Mucosa of stomach (tissue), 1 donor: Measurements from ENCODE around the gene NUDT6.
"Not testable (repeated sequence)": the region's sequence is repeated elsewhere in the genome, so short reads cannot be mapped to it uniquely, and the experiment has no call there.

ENCODE experiments used
- H3K27me3 ChIP-seq: one replicate; pipeline ENCODE4 v1.7.0; 2013; ENCODE audit warnings: mild to moderate bottlenecking, low read length; ENCODE audit not compliant: control insufficient read depth, insufficient read depth
- H3K36me3 ChIP-seq: one replicate; pipeline ENCODE4 v1.7.0; 2013; ENCODE audit warnings: low read length; ENCODE audit not compliant: control insufficient read depth, insufficient read depth
- H3K4me1 ChIP-seq: one replicate; pipeline ENCODE4 v1.7.0; 2013; ENCODE audit warnings: mild to moderate bottlenecking, low read length; ENCODE audit not compliant: control insufficient read depth, insufficient read depth
- H3K4me3 ChIP-seq: one replicate; pipeline ENCODE4 v1.7.0; 2013; ENCODE audit warnings: low read length
- H3K9ac ChIP-seq: one replicate; pipeline ENCODE4 v1.7.0; 2013; ENCODE audit warnings: mild to moderate bottlenecking, low read length, moderate library complexity
- H3K9me3 ChIP-seq: one replicate; pipeline ENCODE4 v1.7.0; 2013; ENCODE audit warnings: mild to moderate bottlenecking, low read length, moderate library complexity; ENCODE audit not compliant: control insufficient read depth
- donor health status: Pancreatic carcinoma.

The NUDT6 gene

GRCh38 chr4:122861172-122861943 is 61.0 kb downstream of the NUDT6 start:
- Histone ChIP-seq H3K27me3 (no peaks in the 10 kb centered on the region), H3K9ac (no peak overlapping the region), H3K4me1 (no peaks in the 10 kb centered on the region), H3K36me3 (no peaks in the 10 kb centered on the region), H3K4me3 (no peak overlapping the region), H3K9me3 (no peaks in the 10 kb centered on the region)

GRCh38 chr4:122858705-122859104 is 63.7 kb downstream of the NUDT6 start:
- no peaks in the 10 kb centered on the region for H3K9me3 ChIP-seq
- no peaks in the 10 kb centered on the region for H3K4me1 ChIP-seq
- H3K27me3 ChIP-seq = no peaks in the 10 kb centered on the region
- no peak overlapping the region for H3K9ac ChIP-seq
- no peak overlapping the region for H3K4me3 ChIP-seq
- H3K36me3 ChIP-seq = no peaks in the 10 kb centered on the region

GRCh38 chr4:122857160-122857559 is 65.2 kb downstream of the NUDT6 start:
- Histone ChIP-seq H3K4me3 (no peak overlapping the region), H3K4me1 (no peaks in the 10 kb centered on the region), H3K9me3 (no peaks in the 10 kb centered on the region)

GRCh38 chr4:122855353-122855890 is 67.0 kb downstream of the NUDT6 start:
- Histone ChIP-seq H3K4me3 (no peak overlapping the region), H3K4me1 (no peaks in the 10 kb centered on the region), H3K9me3 (no peaks in the 10 kb centered on the region), H3K27me3 (no peaks in the 10 kb centered on the region), H3K9ac (no peak overlapping the region), H3K36me3 (no peaks in the 10 kb centered on the region)

More at GRCh38 chr4:122857160-122857559, 65.2 kb downstream of the NUDT6 start:
- H3K9ac ChIP-seq = no peak overlapping the region
- H3K36me3 ChIP-seq = no peaks in the 10 kb centered on the region
- no peaks in the 10 kb centered on the region for H3K27me3 ChIP-seq

- no peaks in the 10 kb centered on the region for H3K9me3 ChIP-seq
- no peaks in the 10 kb centered on the region for H3K27me3 ChIP-seq
- H3K4me1 ChIP-seq = no peaks in the 10 kb centered on the region
- H3K4me3 ChIP-seq = no peak overlapping the region
- no peak overlapping the region for H3K9ac ChIP-seq
- no peaks in the 10 kb centered on the region for H3K36me3 ChIP-seq
Observed at GRCh38 chr4:122854447-122855352, 67.7 kb downstream of the NUDT6 start.

- Histone ChIP-seq H3K27me3 (no peaks in the 10 kb centered on the region), H3K4me3 (no peak overlapping the region), H3K9ac (no peak overlapping the region), H3K36me3 (no peaks in the 10 kb centered on the region), H3K4me1 (no peaks in the 10 kb centered on the region), H3K9me3 (no peaks in the 10 kb centered on the region)
Observed at GRCh38 chr4:122851568-122851967, 70.8 kb downstream of the NUDT6 start.

- not testable (repeated sequence) for H3K36me3 ChIP-seq, H3K27me3 ChIP-seq, H3K9ac ChIP-seq, H3K4me1 ChIP-seq, H3K9me3 ChIP-seq, H3K4me3 ChIP-seq
Observed at GRCh38 chr4:122849789-122850188, 72.6 kb downstream of the NUDT6 start.

- Histone ChIP-seq H3K27me3 (no peaks in the 10 kb centered on the region), H3K4me3 (no peak overlapping the region), H3K4me1 (no peaks in the 10 kb centered on the region), H3K9ac (no peak overlapping the region), H3K9me3 (no peaks in the 10 kb centered on the region), H3K36me3 (no peaks in the 10 kb centered on the region)
Observed at GRCh38 chr4:122847931-122848330, 74.5 kb downstream of the NUDT6 start.

- Histone ChIP-seq H3K4me3 (no peak overlapping the region), H3K9me3 (no peaks in the 10 kb centered on the region), H3K36me3 (no peaks in the 10 kb centered on the region), H3K4me1 (no peaks in the 10 kb centered on the region), H3K27me3 (no peaks in the 10 kb centered on the region), H3K9ac (no peak overlapping the region)
Observed at GRCh38 chr4:122845760-122846159, 76.6 kb downstream of the NUDT6 start.

- Histone ChIP-seq H3K27me3 (no peaks in the 10 kb centered on the region), H3K4me1 (no peaks in the 10 kb centered on the region), H3K4me3 (no peak overlapping the region), H3K36me3 (no peaks in the 10 kb centered on the region), H3K9me3 (no peaks in the 10 kb centered on the region), H3K9ac (no peak overlapping the region)
Observed at GRCh38 chr4:122845066-122845465, 77.3 kb downstream of the NUDT6 start.

- H3K9ac ChIP-seq = not testable (repeated sequence)
Observed at GRCh38 chr4:122844391-122844790, 78.0 kb downstream of the NUDT6 start.

GRCh38 chr4:122842984-122843531 is 79.3 kb downstream of the NUDT6 start:
- no peak overlapping the region for H3K4me3 ChIP-seq
- no peaks in the 10 kb centered on the region for H3K4me1 ChIP-seq
- no peaks in the 10 kb centered on the region for H3K27me3 ChIP-seq
- H3K9ac ChIP-seq = no peak overlapping the region
- H3K9me3 ChIP-seq = no peaks in the 10 kb centered on the region
- H3K36me3 ChIP-seq = no peaks in the 10 kb centered on the region

More at GRCh38 chr4:122844391-122844790, 78.0 kb downstream of the NUDT6 start:
- H3K4me1 ChIP-seq, H3K36me3 ChIP-seq, H3K9me3 ChIP-seq, H3K27me3 ChIP-seq, H3K4me3 ChIP-seq: not testable (repeated sequence)
